T47D (cell line): ENCODE results near the gene BSN.

ENCODE experiments used
- DNase-seq, 2 experiments: peaks; one replicate each; pipeline versions ENCODE4 v3.0.0 to v3.0.0-alpha.2; 2011 to 2012; ENCODE audit warnings: low read depth in 1 of 2, low spot score in 1 of 2
- JUND ChIP-seq: IDR thresholded peaks from 2 replicates; pipeline ENCODE4 v1.6.1; 2012; ENCODE audit warnings: low read depth
- in situ Hi-C: cut with HindIII; loops from 2 replicates; pipeline ENCODE4 v1.10.0; 2016; ENCODE audit warnings: low sequenced_read_pairs, low pct_unique_long_range_greater_than_20kb

The BSN gene

DNA sequence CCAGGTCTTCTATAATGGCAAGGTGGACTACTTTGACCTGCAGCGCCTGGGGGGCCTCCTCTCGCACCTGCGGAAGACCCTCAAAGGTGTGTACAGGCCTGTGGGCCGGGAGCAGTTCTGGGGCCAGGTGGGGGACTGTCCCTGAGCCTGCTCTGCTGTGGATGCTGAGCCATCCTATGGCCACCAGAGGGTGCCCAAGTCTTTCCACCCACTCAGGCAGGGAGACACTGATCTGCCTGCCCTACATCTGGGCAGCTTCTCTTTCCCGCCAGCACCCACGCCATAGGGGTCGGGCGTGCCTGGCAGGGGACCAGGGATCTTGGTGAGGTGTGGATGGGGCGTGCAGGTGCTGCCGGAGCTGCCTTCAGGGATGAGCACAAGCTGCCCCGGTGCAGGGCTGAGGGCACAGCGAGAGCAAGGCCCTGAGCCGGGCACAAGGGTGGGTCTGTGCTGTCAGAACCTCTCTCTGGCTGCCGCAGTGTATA lies 149.2 kb downstream of the BSN start:
- in situ Hi-C loops = no loop called here
- peak; percentile 60 to 74 for DNase-seq
- no peak for TF ChIP-seq JUND

DNA sequence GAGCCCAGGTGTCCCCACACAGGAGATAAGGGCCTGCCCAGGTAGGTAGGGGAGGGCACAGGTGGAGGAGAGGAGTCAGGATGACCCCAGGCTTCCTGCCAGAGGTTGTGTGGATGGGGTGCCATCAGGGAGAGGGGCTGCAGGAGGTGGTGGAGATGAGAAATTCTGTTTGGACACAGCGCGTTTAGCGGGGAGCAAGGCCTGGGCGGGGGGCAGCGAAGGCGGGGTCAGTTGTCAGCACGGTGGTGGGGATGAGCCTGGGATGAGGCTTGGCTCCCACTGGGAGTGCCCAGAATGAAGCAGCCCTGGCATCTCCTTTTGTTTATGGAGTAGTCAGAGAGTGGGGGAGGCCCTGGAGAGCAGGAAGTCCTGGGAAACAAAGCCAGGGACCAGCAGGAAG lies 149.7 kb downstream of the BSN start:
- no peak for TF ChIP-seq JUND
- no peak for DNase-seq
- in situ Hi-C loops = no loop called here

DNA sequence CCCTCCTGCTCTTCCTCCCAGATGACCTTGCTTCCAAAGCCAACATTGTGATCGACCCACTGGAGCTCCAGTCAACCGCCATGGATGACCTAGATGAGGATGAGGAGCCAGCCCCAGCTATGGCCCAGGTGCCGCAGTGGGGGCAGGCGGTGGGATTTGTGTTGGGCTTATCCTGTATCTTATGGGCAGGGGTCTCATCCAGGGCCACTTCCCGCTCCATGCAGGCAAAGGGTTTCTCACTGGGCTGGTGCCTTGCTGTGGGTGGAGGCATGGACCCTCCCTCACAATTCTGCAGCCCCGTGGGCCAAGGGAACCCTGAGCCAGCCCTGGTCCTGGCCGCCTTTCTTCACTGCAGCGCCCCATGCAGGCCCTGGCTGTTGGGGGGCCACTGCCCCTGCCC lies 150.4 kb downstream of the BSN start:
- in situ Hi-C loops = no loop called here
- no peak for DNase-seq
- no peak for TF ChIP-seq JUND

DNA sequence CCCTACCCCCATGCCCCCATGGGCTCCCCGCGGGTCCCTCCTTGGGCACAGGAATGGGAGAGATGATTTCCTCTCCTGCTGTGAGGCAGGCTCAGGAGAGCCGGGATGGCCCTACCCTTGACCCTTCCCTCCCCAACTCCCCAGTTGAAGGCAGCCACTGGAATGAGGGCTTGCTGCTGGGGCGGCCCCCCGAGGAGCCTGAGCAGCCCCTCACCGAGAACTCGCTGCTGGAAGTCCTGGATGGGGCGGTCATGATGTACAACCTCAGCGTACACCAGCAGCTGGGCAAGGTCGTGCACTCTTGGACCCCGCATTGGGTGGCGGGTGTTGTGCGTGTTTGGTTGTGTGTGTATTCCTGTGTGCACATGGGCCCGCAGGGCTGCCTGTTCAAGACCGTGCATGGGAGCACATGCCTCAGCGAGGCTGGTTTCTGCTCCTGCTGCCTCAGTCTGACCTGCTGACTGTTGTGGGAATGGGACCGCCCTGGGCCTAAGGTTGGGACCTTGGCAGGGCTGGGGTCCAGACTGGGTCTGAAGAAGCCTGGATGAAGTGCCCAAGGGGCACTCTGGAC lies 151.2 kb downstream of the BSN start:
- no peak for DNase-seq
- TF ChIP-seq JUND = no peak
- in situ Hi-C loops = no loop called here

DNA sequence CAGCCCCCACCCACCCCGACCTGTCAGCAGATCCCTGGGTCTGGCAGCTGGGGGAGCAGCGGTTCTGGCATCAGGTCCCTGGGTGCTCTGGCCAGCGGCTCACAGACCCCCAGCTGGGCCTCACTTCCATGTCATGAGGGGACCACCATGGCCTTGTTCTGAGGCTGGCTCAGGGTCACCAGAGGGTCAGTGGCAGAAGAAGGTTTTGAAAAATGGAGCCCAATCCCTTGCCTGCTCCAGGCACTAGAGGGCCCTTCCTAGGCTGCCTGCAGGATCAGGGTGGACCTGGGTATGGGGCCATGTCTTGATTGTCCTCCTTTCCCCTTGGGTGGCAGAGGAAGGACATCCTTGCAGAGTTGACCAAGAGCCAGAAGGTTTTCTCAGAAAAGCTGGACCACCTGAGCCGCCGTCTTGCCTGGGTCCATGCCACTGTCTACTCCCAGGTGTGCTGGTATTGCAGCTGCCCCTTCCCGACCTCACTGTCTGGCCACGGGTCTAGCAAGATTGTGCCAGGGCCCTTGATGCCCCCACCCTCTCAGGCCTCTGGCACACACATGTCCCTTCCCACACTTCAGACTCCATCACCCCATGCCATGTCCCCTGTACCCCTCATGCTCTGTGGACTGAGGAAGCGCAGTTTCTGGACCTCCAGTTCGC lies 152.3 kb downstream of the BSN start:
- DNase-seq = no peak
- no peak for TF ChIP-seq JUND

DNA sequence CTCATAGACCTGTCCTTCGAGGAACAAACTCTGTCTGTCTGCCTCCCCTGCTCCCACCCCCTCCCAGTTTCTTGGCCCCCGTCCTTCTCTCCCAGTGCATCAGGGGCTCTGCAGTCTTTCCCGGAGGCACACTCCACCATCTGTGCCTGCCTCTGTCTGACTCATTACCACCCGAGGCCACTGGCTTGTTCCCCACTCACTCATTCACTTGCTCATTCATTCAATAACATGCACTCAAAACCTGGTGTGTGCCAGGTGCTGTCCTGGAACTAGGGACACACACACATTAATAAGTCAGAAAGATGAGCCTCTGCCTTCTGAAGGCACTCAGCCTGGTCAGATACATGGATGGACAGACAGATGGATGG lies 152.8 kb downstream of the BSN start:
- no peak for TF ChIP-seq JUND
- in situ Hi-C loops = no loop called here

More for the DNA sequence above, 152.3 kb downstream of the BSN start:
- in situ Hi-C loops = no loop called here

DNA sequence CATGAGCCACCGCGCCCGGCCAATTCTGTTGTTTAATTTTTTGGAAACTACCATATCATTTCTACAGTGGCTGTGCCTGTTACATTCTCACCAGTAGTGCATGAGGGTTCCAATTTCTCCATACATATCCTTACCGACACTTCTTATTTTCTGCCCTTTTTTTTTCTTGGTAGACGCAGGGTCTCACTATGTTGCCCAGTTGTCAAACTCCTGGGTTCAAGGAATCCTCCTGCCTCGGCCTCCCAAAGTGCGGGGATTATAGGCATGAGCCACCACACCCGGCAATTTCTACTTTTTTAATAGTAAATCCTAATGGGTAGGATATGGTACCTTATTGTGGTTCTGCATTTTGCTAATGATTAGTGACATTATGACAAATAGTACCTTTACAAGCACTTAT lies 155.6 kb downstream of the BSN start:
- DNase-seq = no peak
- in situ Hi-C loops = no loop called here
- TF ChIP-seq JUND = no peak

More for the DNA sequence above, 152.8 kb downstream of the BSN start:
- no peak for DNase-seq

DNA sequence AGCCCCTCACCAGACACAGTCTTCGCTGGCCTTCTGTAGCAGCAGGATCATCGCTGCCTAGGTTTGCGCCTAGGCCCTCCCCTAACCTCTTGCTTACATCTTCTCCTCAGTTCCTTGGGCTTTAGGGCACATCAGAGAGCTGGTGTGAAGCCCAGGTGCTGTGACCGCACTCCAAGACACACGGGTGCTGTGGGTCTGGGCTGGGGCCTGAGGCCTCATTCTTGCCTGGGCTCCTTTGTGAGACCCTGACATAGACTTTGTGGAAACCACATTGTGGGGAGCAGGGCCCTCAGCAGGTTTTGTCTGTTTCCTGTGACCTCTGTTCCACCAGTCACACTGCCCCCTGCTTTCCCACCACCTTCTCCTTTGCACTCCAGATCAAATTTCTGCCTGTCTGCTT lies 157.2 kb downstream of the BSN start:
- TF ChIP-seq JUND = no peak
- DNase-seq = no peak
- in situ Hi-C loops = no loop called here

DNA sequence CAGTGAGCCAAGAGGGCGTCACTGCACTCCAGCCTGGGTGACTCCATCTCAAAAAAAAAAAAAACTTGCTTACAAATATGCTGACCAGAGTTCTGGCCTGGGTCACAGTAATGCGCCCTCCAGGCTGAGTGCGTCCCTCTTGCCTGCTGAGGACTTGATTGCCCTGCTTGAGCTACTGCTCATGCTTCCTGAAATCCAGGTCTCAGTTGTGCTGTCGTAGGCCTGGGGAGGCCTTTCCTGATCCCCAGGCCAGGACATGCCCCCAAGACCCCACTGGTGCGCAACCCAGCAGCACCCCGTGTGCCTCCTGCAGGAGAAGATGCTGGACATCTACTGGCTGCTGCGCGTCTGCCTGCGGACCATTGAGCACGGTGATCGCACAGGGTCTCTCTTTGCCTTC lies 157.9 kb downstream of the BSN start:
- DNase-seq = no peak
- in situ Hi-C loops = no loop called here
- no peak for TF ChIP-seq JUND

DNA sequence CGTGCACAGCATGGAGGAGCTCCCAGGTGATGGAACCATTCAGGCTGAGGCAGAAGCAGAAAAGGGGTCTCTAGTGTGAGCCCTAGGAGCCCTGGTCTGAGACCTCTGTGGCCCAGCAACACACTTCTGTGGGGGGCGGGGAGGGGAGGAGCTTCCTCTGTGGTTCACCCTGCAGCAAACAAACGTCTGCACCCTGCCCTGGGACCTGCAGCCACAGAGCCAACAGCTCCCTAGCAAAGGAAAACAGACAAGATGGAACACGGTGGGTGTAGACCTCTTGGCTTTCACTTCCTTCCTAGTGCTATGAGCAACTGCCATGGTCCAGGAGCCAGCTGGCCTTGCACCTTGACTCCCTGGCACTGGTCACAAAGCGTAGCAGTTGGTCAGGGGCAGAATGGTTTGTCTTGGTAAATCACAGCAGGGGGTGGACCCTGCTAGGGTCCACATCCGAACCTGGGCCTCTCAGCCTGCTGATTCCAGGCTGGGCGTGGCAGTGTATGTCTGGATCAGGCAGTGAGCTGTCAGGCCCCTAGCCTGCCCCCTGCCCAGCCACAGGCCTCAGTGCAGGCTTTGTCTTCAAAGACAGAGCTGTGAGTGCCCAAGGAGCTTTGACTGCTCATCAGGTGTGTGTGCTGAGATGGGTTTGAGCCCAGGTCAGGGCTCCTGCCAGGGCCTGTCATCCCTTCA lies 158.5 kb downstream of the BSN start:
- in situ Hi-C loops = no loop called here
- no peak for DNase-seq
- TF ChIP-seq JUND = no peak

DNA sequence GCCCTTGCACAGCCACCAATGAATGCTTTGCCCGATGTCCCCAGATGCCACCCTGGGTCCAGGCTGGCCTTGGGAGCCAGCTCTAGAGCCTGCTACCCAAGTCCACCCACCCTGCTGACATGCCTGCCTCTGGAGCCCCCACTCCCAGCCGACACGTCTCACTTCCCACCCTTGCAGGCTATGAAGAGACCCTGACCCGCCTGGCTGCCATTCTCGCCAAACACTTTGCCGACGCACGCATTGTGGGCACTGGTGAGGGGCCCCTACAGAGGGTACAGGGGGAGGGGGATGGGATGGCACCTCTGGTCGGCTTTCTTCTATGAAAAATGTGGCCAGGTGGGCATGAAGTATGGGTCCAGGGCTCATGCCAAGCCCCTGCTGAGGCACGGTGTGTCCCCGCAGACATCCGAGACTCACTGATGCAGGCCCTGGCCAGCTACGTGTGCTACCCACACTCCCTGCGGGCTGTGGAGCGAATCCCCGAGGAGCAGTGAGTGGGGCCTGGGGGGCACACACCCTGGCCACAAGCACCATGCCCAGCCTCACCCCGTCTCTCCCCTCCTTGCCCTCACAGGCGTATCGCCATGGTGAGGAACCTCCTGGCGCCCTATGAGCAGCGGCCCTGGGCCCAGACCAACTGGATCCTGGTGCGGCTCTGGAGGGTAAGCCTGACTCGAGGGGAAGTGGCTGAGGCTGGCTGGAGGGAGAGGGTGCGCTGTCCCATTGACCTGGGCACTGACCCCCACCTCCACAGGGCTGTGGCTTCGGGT lies 159.2 kb downstream of the BSN start:
- TF ChIP-seq JUND = no peak
- in situ Hi-C loops = no loop called here
- DNase-seq = no peak

DNA sequence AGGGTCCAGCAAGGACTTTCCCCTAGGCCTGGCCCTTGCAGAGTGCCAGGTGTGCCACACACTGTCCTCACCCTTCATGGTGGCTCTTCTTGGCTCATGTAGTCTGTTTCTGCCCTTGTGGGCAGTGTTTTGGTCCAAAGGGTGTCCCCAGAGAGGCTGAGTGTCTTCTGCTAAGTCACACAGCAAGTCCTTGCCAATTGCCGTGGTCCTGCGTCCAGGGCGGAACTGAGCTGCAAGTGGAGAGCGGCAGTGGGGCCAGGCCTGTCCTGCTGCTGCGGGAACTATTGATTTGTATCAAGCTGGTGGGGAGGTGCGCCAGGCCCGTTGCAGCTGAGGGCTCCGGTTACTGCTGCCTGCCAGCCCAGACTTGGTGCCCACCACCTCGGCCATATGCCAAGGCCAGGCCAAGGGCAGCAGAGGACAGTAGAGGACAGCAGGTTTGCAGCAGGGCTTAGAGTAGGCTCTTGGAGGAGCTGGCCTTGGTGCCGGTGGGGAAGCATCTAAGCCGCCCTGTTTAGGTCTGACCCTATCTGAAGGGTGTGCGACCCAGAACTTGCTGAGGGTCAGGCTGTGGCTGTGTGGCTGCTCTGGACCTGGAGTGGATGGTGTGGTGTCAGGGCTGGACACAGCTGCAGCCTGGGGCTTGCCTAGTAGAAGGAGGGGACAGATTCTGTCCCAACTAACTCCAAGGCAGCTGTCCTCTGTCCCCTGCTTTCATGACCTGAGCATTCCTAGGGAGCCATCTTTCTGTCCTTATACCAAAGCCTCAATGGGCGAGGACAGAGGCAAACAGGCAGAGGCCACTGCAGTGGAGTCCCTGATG lies 160.7 kb downstream of the BSN start:
- DNase-seq = no peak
- no peak for TF ChIP-seq JUND
- in situ Hi-C loops = no loop called here
